Lower leg skin (tissue), 4 donors: ENCODE data around the gene ZNF800. TPM values are rescaled to one million over a fixed set of nuclear protein-coding genes. Genes with fewer than 3 reads are reported as not detected.
A peak's percentile ranks its signal among the peaks of the same experiment; 100 is the strongest.

Experiments used
- DNase-seq, 2 donors: peaks; one replicate each; pipeline ENCODE4 v3.0.0-alpha.2; 2019; ENCODE audit warnings: low spot score in 2 of 2
- H3K4me3 ChIP-seq: fragments of 200-600 bp; sonication (generic); 2 replicates; pipeline ENCODE4 v1.5.1; 2017; ENCODE audit warnings: mild to moderate bottlenecking, low read depth; ENCODE audit not compliant: poor library complexity, severe bottlenecking
- CTCF ChIP-seq, 3 donors: fragments of 450-650 bp; IDR thresholded peaks; one replicate each; pipeline ENCODE4 v1.5.1; 2016; ENCODE audit warnings: antibody characterized with exemption in 3 of 3, mild to moderate bottlenecking in 3 of 3, moderate library complexity in 2 of 3
- POLR2A ChIP-seq, 2 donors: fragments of 450-650 bp; IDR thresholded peaks; one replicate each; pipeline ENCODE4 v1.6.1; 2016 to 2017; ENCODE audit warnings: antibody characterized with exemption in 2 of 2, mild to moderate bottlenecking in 1 of 2, moderate library complexity in 1 of 2
- WGBS, 2 donors: methylation state at CpG; one replicate each; pipeline ENCODE4 v1.1.5; 2018; 5-methylcytosine and 5-hydroxymethylcytosine counted together
- intact Hi-C: fragments of 100-400 bp; cut with DNase I; formaldehyde crosslinking; loops from one replicate; pipeline ENCODE4 v1.15.0; 2023; ENCODE audit warnings: low total_unique reads
- total RNA-seq, 4 donors: library from RNA; depleted of rRNA; stranded (reverse); fragments of >200 nt; gene quantifications; one replicate each; pipeline ENCODE4 v1.1.0, GENCODE V29; 2016

The ZNF800 gene
- total RNA-seq, 4 donors from 2014 or later = 43.3 to 60.9 (median 49.3) TPM

DNA sequence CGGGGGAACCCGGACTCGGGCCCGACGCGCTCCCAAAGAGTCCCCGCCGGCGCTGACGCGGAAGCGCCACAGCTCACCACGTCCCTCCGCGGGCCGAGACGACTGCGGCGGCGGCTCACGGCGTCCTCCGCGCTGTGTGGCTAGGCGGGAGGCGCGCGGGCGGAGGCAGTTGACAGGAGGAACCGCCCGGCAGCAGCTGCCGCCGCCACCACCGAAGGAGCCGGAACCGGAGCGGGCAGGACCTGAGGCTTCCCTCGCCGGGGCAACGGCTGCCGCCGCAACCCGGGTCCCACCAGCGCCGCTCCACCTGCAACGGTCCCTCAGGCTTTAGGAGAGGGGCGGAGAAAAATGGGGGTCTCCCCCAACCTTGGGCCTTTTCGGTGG, 334 bp downstream of the ZNF800 start:
- 0% methylated on average over 3 to 40 of the region's 48 CpGs for WGBS, 2 donors
- H3K4me3 ChIP-seq = peak overlapping the region; percentile 98
- no peak for TF ChIP-seq POLR2A (IDR thresholded peaks at IDR 0.05)
- TF ChIP-seq CTCF (IDR thresholded peaks at IDR 0.05) = no peak
- intact Hi-C loops = no loop called here
- DNase-seq = peak; percentile 23 to 86

- no peak for DNase-seq
- TF ChIP-seq POLR2A (IDR thresholded peaks at IDR 0.05) = no peak
- TF ChIP-seq CTCF (IDR thresholded peaks at IDR 0.05) = no peak
- 0% methylated on average over 20 to 40 of the region's 66 CpGs for WGBS, 2 donors
- intact Hi-C loops = no loop called here
- H3K4me3 ChIP-seq = peak overlapping the region; percentile 98
These were observed 822 bp downstream of the ZNF800 start for GRCh38 chr7:127391591-127392181.

DNA sequence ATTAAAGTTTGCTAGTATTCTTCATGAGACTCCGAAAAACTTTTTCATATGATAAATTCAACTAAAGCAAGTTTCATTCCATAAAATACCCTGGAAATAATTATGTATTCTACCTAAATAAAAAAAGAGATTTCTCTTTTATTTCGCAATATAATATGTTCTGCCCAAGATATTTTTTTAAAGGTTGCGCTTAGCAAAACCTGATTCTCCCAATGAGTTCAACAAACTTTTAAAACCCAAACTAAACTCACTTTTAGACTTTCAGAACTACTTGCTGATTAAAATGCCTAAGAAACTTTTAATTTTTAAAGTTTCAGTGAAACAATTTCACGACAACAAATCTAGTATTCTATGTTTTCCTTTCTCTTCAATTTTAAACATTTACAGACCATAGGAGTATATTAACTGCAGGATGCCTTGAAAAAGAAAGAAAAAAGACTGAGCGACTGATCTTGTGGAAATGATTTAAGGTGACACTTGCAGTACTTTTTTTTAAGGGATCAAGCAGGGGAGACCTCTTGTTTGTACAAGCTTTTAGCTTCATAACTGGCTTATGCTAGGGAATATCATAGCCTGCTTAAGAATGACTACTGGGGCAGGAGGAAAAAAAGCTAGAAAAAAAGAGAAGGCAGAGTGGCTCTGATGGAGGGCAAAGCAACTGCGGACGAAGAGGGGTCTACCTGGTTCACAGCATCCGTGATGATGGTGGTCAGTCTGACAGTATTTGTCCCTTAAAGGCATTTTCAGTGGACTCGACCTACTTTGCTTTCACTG, 1.5 kb downstream of the ZNF800 start:
- peak overlapping the region; percentile 98 for H3K4me3 ChIP-seq
- intact Hi-C loops = no loop called here
- TF ChIP-seq POLR2A (IDR thresholded peaks at IDR 0.05) (no peak), CTCF (IDR thresholded peaks at IDR 0.05) (no peak)
- DNase-seq = no peak
- WGBS, 2 donors = 51% methylated on average over 9 of the region's 9 CpGs

GRCh38 chr7:127390186-127390816, 2.2 kb downstream of the ZNF800 start:
- WGBS, 2 donors = 83 to 84% methylated on average over 2 of the region's 2 CpGs
- intact Hi-C loops = no loop called here
- TF ChIP-seq CTCF (IDR thresholded peaks at IDR 0.05) (no peak), POLR2A (IDR thresholded peaks at IDR 0.05) (no peak)
- no peak for DNase-seq
- no peak overlapping the region for H3K4me3 ChIP-seq

GRCh38 chr7:127389321-127389720, 3.2 kb downstream of the ZNF800 start:
- WGBS, 2 donors = 91 to 94% methylated on average over 1 of the region's 1 CpG
- intact Hi-C loops = no loop called here
- H3K4me3 ChIP-seq = no peak overlapping the region
- TF ChIP-seq CTCF (IDR thresholded peaks at IDR 0.05) (no peak), POLR2A (IDR thresholded peaks at IDR 0.05) (no peak)
- DNase-seq = no peak
